Measurements from ENCODE around the gene TST.

TST gene

GRCh38 chr22:37019309-37020191 lies at the start of gene TST, which contains the start of gene MPST:
TST (minus strand) TSS chr22:37019447; CDS start chr22:37018732, 715 bp downstream.
MPST (plus strand) TSS chr22:37019742; CDS start chr22:37019837, 95 bp downstream.
- DNase-seq (ENCODE audit: extremely low read depth in 1 of 2, low read depth in 1 of 2), result no peak

GRCh38 chr22:37068859-37069258 lies 49.6 kb upstream of the TST start:
- no peak for DNase-seq (ENCODE audit: extremely low read depth in 1 of 2, low read depth in 1 of 2)

GRCh38 chr22:37067428-37067827 lies 48.2 kb upstream of the TST start:
- no peak for DNase-seq (ENCODE audit: extremely low read depth in 1 of 2, low read depth in 1 of 2)

GRCh38 chr22:37065961-37066360 lies 46.7 kb upstream of the TST start:
- no peak for DNase-seq (ENCODE audit: extremely low read depth in 1 of 2, low read depth in 1 of 2)

GRCh38 chr22:37065180-37065579 lies 45.9 kb upstream of the TST start:
- DNase-seq (ENCODE audit: extremely low read depth in 1 of 2, low read depth in 1 of 2), result no peak

GRCh38 chr22:37064553-37064952 lies 45.3 kb upstream of the TST start:
- DNase-seq (ENCODE audit: extremely low read depth in 1 of 2, low read depth in 1 of 2), result no peak

GRCh38 chr22:37063431-37064420 lies 44.5 kb upstream of the TST start:
- DNase-seq (ENCODE audit: extremely low read depth in 1 of 2, low read depth in 1 of 2), result no peak

- DNase-seq (ENCODE audit: extremely low read depth in 1 of 2, low read depth in 1 of 2), result no peak
These were observed 43.6 kb upstream of the TST start for GRCh38 chr22:37062702-37063381.

GRCh38 chr22:37062376-37062675 lies 43.1 kb upstream of the TST start:
- DNase-seq (ENCODE audit: extremely low read depth in 1 of 2, low read depth in 1 of 2), result no peak

GRCh38 chr22:37061611-37062375 lies 42.5 kb upstream of the TST start:
- no peak for DNase-seq (ENCODE audit: extremely low read depth in 1 of 2, low read depth in 1 of 2)

- no peak for DNase-seq (ENCODE audit: extremely low read depth in 1 of 2, low read depth in 1 of 2)
These were observed 41.8 kb upstream of the TST start for GRCh38 chr22:37060801-37061610.

GRCh38 chr22:37059876-37060449 lies 40.7 kb upstream of the TST start:
- no peak for DNase-seq (ENCODE audit: extremely low read depth in 1 of 2, low read depth in 1 of 2)

- no peak for DNase-seq (ENCODE audit: extremely low read depth in 1 of 2, low read depth in 1 of 2)
These were observed 39.9 kb upstream of the TST start for GRCh38 chr22:37058917-37059701.

- no peak for DNase-seq (ENCODE audit: extremely low read depth in 1 of 2, low read depth in 1 of 2)
These were observed 38.7 kb upstream of the TST start for GRCh38 chr22:37057796-37058510.

GRCh38 chr22:37057226-37057625 lies 38.0 kb upstream of the TST start:
- no peak for DNase-seq (ENCODE audit: extremely low read depth in 1 of 2, low read depth in 1 of 2)

GRCh38 chr22:37056246-37056645 lies 37.0 kb upstream of the TST start:
- DNase-seq (ENCODE audit: extremely low read depth in 1 of 2, low read depth in 1 of 2), result no peak

- no peak for DNase-seq (ENCODE audit: extremely low read depth in 1 of 2, low read depth in 1 of 2)
These were observed 35.5 kb upstream of the TST start for GRCh38 chr22:37054600-37055365.

Measured in activated CD8-positive, alpha-beta memory T cell treated with anti-CD3 and anti-CD28 coated beads for 1 hour (primary cell).